ENCODE data around the gene SLC30A2. TPM values are rescaled to one million over a fixed set of nuclear protein-coding genes. Genes with fewer than 3 reads are reported as not detected.

Gene SLC30A2
- total and polyA plus RNA-seq, 4 donors = 0.11 to 0.26 (median 0.19) TPM; not detected in 1

DNA sequence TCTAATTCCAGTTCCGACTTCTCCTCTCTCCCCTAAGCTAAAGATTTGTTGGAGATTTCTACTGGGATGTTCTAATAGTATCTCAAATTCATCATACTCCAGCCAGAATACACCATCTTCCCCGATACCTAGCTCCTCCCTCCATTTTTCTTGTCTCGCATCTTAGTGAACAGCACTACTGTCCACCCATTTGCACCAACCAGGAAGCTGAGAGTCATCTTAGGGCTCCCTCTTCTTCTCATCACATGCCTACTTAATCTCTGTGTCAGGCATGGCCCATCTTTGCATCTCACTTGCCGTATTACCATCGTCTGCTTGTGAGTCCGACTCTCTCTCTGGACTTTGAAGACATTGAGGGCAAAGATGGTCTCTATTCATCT lies 25.0 kb upstream of the SLC30A2 start:
- no peaks in the 10 kb centered on the region for H3K27me3 ChIP-seq (ENCODE audit: control insufficient read depth, insufficient read depth, low read length)
- H3K9me3 ChIP-seq (ENCODE audit: control insufficient read depth, insufficient read depth, low read length) = no peaks in the 10 kb centered on the region
- 90% methylated on average over 4 of the region's 6 CpGs for WGBS (ENCODE audit: insufficient coverage)
- no peak for DNase-seq (ENCODE audit: low read depth in 4 of 6, low spot score in 6 of 6)
- H3K27ac ChIP-seq (ENCODE audit: low read depth, low read length) = no peak overlapping the region
- H3K4me3 ChIP-seq (ENCODE audit: low read depth, low read length) = no peak overlapping the region
- H3K4me1 ChIP-seq (ENCODE audit: control insufficient read depth, insufficient read depth, low read length) = peaks cover 3% of the 10 kb centered on the region
- H3K36me3 ChIP-seq (ENCODE audit: control insufficient read depth, insufficient read depth, low read length) = no peaks in the 10 kb centered on the region

DNA sequence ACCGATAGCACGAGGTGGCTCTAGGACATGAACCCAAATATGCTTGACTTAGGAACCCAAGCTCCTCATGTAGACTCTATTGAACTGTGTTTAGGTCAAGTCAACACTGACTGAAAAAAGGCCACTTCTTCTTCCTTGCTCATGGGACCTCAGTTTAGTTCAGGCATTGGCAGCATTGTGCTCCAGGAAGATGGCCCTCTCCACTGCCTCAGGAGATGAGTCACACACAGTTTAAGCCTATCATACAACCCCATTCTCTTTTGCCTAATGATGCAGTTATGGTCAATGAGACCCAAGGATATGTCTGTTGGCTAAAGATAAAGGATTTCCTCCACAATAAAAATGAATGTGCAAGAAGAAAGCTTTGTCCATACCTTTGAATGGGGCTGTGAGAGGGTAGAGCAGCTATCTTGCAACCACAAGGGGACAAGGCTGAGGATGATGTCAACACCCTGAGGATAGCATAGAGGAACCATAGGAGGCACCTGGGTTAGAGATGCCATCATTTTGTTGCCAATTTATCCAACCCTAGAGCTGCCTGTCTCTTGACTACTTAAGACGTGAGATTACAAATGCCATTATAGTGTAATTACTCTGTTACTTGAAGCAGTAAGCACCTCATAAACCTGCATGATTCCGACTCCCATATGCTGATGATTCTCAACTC lies 24.5 kb upstream of the SLC30A2 start:
- H3K27me3 ChIP-seq (ENCODE audit: control insufficient read depth, insufficient read depth, low read length) = no peaks in the 10 kb centered on the region
- H3K4me1 ChIP-seq (ENCODE audit: control insufficient read depth, insufficient read depth, low read length) = peaks cover 3% of the 10 kb centered on the region
- DNase-seq (ENCODE audit: low read depth in 4 of 6, low spot score in 6 of 6) = peak in 1 of 6 donors; percentile 62
- no peaks in the 10 kb centered on the region for H3K36me3 ChIP-seq (ENCODE audit: control insufficient read depth, insufficient read depth, low read length)
- no peak overlapping the region for H3K27ac ChIP-seq (ENCODE audit: low read depth, low read length)
- H3K4me3 ChIP-seq (ENCODE audit: low read depth, low read length) = no peak overlapping the region
- H3K9me3 ChIP-seq (ENCODE audit: control insufficient read depth, insufficient read depth, low read length) = no peaks in the 10 kb centered on the region
- WGBS (ENCODE audit: insufficient coverage) = 100% methylated on average over 2 of the region's 4 CpGs

DNA sequence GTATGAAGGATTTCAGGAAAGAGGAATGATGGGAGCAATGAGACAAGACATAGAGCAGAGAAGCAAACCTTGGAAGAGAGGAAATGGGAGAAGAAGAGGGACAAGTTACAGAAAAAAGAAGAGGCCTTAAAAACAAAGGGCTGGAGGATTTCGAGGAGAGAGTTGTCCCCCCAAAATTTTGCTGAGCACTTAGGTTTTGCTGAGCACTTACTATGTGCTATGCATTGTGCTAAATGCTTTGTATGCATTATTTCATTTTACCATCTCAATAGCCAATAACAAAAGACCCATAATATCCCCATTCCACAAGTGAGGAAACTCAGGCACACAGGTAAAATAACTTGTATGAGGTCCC lies 24.0 kb upstream of the SLC30A2 start:
- no peaks in the 10 kb centered on the region for H3K36me3 ChIP-seq (ENCODE audit: control insufficient read depth, insufficient read depth, low read length)
- H3K27ac ChIP-seq (ENCODE audit: low read depth, low read length) = no peak overlapping the region
- no peaks in the 10 kb centered on the region for H3K9me3 ChIP-seq (ENCODE audit: control insufficient read depth, insufficient read depth, low read length)
- no peak for DNase-seq (ENCODE audit: low read depth in 4 of 6, low spot score in 6 of 6)
- no peak overlapping the region for H3K4me3 ChIP-seq (ENCODE audit: low read depth, low read length)
- WGBS (ENCODE audit: insufficient coverage) = no CpG with 5 or more reads among the region's 1 CpG
- no peaks in the 10 kb centered on the region for H3K27me3 ChIP-seq (ENCODE audit: control insufficient read depth, insufficient read depth, low read length)
- H3K4me1 ChIP-seq (ENCODE audit: control insufficient read depth, insufficient read depth, low read length) = peaks cover 3% of the 10 kb centered on the region

GRCh38 chr1:26067432-26067911 lies 21.6 kb upstream of the SLC30A2 start, which contains the start of gene TRIM63:
TRIM63 (minus strand) TSS chr1:26067630; CDS start chr1:26067494, 136 bp downstream.
- DNase-seq (ENCODE audit: low read depth in 4 of 6, low spot score in 6 of 6) = no peak
- H3K9me3 ChIP-seq (ENCODE audit: control insufficient read depth, insufficient read depth, low read length) = no peaks in the 10 kb centered on the region
- no peak within 1 kb of the TSS for H3K4me3 ChIP-seq (ENCODE audit: low read depth, low read length)
- no peaks in the 10 kb centered on the region for H3K36me3 ChIP-seq (ENCODE audit: control insufficient read depth, insufficient read depth, low read length)
- 44% methylated on average over 9 of the region's 9 CpGs for WGBS (ENCODE audit: insufficient coverage)
- H3K4me1 ChIP-seq (ENCODE audit: control insufficient read depth, insufficient read depth, low read length) = no peaks in the 10 kb centered on the region
- H3K27me3 ChIP-seq (ENCODE audit: control insufficient read depth, insufficient read depth, low read length) = no peaks in the 10 kb centered on the region
- no peak within 1 kb of the TSS for H3K27ac ChIP-seq (ENCODE audit: low read depth, low read length)

DNA sequence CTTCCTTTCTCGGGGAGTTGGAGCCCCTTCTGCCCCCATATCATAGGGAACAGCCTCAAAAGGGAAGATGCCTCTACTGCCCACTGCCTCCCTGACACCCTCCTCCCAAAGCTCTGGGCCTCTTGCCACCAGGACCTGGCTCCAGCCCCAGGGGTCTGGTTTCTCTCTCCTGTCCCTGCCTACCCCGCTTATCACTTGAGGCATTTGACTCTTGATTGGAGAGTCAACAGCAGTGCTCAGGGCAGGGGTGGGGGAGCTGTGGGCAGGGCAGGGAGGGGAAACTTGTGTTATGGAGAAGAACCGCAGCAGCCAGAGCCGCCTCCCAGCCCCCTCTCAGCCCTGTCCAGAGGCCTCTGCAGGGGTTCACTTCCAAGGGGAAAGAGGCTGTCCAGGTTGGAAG lies 20.9 kb upstream of the SLC30A2 start:
- Histone ChIP-seq H3K9me3 (ENCODE audit: control insufficient read depth, insufficient read depth, low read length) (no peaks in the 10 kb centered on the region), H3K27ac (ENCODE audit: low read depth, low read length) (no peak overlapping the region), H3K27me3 (ENCODE audit: control insufficient read depth, insufficient read depth, low read length) (no peaks in the 10 kb centered on the region), H3K4me1 (ENCODE audit: control insufficient read depth, insufficient read depth, low read length) (no peaks in the 10 kb centered on the region), H3K36me3 (ENCODE audit: control insufficient read depth, insufficient read depth, low read length) (no peaks in the 10 kb centered on the region), H3K4me3 (ENCODE audit: low read depth, low read length) (no peak overlapping the region)
- DNase-seq (ENCODE audit: low read depth in 4 of 6, low spot score in 6 of 6) = no peak
- WGBS (ENCODE audit: insufficient coverage) = 100% methylated on average over 1 of the region's 4 CpGs

DNA sequence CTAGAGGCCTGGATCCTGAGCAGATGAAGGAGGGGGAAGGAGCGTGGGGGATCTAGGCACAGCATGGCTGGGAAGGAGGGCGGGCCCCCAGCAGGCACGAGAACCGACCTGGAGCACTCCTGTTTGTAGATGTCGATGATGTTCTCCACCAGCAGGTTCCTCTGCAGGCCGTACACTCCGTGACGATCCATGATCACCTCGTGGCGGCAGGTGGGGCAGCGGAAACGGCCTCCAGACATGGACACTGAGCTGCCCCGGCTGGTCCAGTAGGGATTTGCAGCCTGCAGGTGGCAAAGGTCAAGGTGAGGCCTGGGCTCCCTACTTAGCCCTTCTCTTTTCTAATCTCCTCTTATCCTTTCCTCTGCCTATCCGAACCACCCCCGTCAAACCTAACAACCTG lies 20.2 kb upstream of the SLC30A2 start:
- Histone ChIP-seq H3K27me3 (ENCODE audit: control insufficient read depth, insufficient read depth, low read length) (no peaks in the 10 kb centered on the region), H3K36me3 (ENCODE audit: control insufficient read depth, insufficient read depth, low read length) (no peaks in the 10 kb centered on the region), H3K9me3 (ENCODE audit: control insufficient read depth, insufficient read depth, low read length) (no peaks in the 10 kb centered on the region), H3K4me1 (ENCODE audit: control insufficient read depth, insufficient read depth, low read length) (no peaks in the 10 kb centered on the region), H3K27ac (ENCODE audit: low read depth, low read length) (no peak overlapping the region), H3K4me3 (ENCODE audit: low read depth, low read length) (no peak overlapping the region)
- WGBS (ENCODE audit: insufficient coverage) = 89% methylated on average over 15 of the region's 15 CpGs
- no peak for DNase-seq (ENCODE audit: low read depth in 4 of 6, low spot score in 6 of 6)

DNA sequence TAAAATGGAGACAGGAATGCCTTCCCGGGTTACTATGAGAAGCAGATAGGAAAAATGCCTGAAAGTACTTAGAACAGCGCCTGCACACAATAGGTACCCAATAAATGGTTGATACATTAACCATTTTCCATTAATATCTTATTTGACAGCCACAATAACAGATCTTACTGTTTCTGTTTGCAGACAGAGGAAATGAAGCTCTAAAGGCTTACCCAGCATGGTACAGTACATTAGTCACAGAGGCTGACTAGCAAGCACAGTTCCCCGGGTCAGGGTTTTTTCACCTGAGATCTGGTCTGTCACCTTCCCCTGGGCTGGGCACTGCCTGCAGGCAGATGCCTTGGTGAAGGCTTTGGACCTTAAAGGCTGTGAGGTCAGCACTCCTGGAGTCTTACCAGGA lies 18.6 kb upstream of the SLC30A2 start:
- H3K4me1 ChIP-seq (ENCODE audit: control insufficient read depth, insufficient read depth, low read length) = no peaks in the 10 kb centered on the region
- H3K36me3 ChIP-seq (ENCODE audit: control insufficient read depth, insufficient read depth, low read length) = no peaks in the 10 kb centered on the region
- no peaks in the 10 kb centered on the region for H3K9me3 ChIP-seq (ENCODE audit: control insufficient read depth, insufficient read depth, low read length)
- DNase-seq (ENCODE audit: low read depth in 4 of 6, low spot score in 6 of 6) = no peak
- WGBS (ENCODE audit: insufficient coverage) = 88% methylated on average over 3 of the region's 3 CpGs
- no peak overlapping the region for H3K27ac ChIP-seq (ENCODE audit: low read depth, low read length)
- H3K27me3 ChIP-seq (ENCODE audit: control insufficient read depth, insufficient read depth, low read length) = peaks cover 6% of the 10 kb centered on the region
- no peak overlapping the region for H3K4me3 ChIP-seq (ENCODE audit: low read depth, low read length)

DNA sequence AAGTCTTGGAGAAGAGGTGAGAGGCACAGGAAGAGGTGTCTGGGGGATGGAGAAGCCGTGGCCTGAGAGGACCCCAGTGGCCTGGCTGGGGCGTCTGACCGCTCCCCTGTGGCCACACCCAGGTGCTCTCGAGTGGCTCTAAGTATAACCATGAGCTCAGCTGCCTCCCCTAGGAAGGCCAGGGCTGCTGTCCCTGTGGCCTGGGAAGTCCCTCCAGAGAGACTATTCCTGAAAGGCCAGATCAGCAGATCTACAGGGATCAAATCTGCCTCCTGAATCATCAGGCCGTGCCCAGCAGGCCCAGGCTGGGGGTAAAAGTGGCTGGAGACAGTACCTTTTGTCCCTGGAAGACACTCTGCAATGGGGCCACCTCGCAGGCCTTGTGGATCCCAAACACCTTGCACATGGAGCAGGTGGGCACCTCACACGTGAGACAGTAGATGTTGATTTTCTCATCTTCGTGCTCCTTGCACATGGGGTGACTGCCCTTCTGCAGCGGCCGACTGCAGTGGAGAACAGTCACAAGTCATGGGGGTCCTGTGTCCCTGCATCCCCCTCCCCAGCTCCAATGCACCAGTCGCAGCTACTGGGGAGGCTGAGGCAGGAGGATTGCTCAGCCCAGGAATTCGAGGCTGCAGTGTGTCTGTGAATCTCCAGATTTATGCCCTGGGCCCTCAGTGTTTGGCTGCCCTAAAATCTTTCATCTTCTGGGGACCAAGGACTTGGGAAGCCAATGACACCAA lies 15.1 kb upstream of the SLC30A2 start:
- Histone ChIP-seq H3K4me1 (ENCODE audit: control insufficient read depth, insufficient read depth, low read length) (no peaks in the 10 kb centered on the region), H3K9me3 (ENCODE audit: control insufficient read depth, insufficient read depth, low read length) (no peaks in the 10 kb centered on the region), H3K36me3 (ENCODE audit: control insufficient read depth, insufficient read depth, low read length) (no peaks in the 10 kb centered on the region), H3K27ac (ENCODE audit: low read depth, low read length) (no peak overlapping the region), H3K27me3 (ENCODE audit: control insufficient read depth, insufficient read depth, low read length) (peaks cover 6% of the 10 kb centered on the region), H3K4me3 (ENCODE audit: low read depth, low read length) (no peak overlapping the region)
- DNase-seq (ENCODE audit: low read depth in 4 of 6, low spot score in 6 of 6) = no peak
- WGBS (ENCODE audit: insufficient coverage) = 81% methylated on average over 12 of the region's 12 CpGs

GRCh38 chr1:26059906-26060305 lies 14.0 kb upstream of the SLC30A2 start:
- no peak overlapping the region for H3K27ac ChIP-seq (ENCODE audit: low read depth, low read length)
- peaks cover 6% of the 10 kb centered on the region for H3K27me3 ChIP-seq (ENCODE audit: control insufficient read depth, insufficient read depth, low read length)
- H3K36me3 ChIP-seq (ENCODE audit: control insufficient read depth, insufficient read depth, low read length) = no peaks in the 10 kb centered on the region
- no peak overlapping the region for H3K4me3 ChIP-seq (ENCODE audit: low read depth, low read length)
- no peaks in the 10 kb centered on the region for H3K9me3 ChIP-seq (ENCODE audit: control insufficient read depth, insufficient read depth, low read length)
- DNase-seq (ENCODE audit: low read depth in 4 of 6, low spot score in 6 of 6) = no peak
- 66% methylated on average over 5 of the region's 7 CpGs for WGBS (ENCODE audit: insufficient coverage)
- H3K4me1 ChIP-seq (ENCODE audit: control insufficient read depth, insufficient read depth, low read length) = no peaks in the 10 kb centered on the region

Data from spinal cord (tissue), 10 donors.